Esophagus (tissue), 2 donors: ENCODE data around the gene TBC1D22B. TPM values are rescaled to one million over a fixed set of nuclear protein-coding genes. Genes with fewer than 3 reads are reported as not detected.

Experiments
- H3K27ac ChIP-seq, 2 donors: one replicate each; pipeline ENCODE4 v1.5.1; 2013; ENCODE audit warnings: low read depth in 2 of 2, mild to moderate bottlenecking in 2 of 2, inconsistent platforms in 1 of 2, low read length in 1 of 2, moderate library complexity in 1 of 2
- H3K27me3 ChIP-seq, 2 donors: one replicate each; pipeline ENCODE4 v1.6.1; 2013; ENCODE audit warnings: low read length in 2 of 2, control low read depth in 1 of 2, mild to moderate bottlenecking in 1 of 2; ENCODE audit not compliant: insufficient read depth in 2 of 2, control insufficient read depth in 1 of 2
- H3K36me3 ChIP-seq, 2 donors: one replicate each; pipeline ENCODE4 v1.6.1; 2013; ENCODE audit warnings: low read length in 1 of 2; ENCODE audit not compliant: control insufficient read depth in 2 of 2, insufficient read depth in 2 of 2
- H3K4me1 ChIP-seq, 2 donors: one replicate each; pipeline ENCODE4 v1.6.1; 2013; ENCODE audit warnings: low read length in 1 of 2; ENCODE audit not compliant: control insufficient read depth in 2 of 2, insufficient read depth in 2 of 2
- H3K4me3 ChIP-seq, 2 donors: one replicate each; pipeline ENCODE4 v1.5.1; 2013; ENCODE audit warnings: low read length in 2 of 2, mild to moderate bottlenecking in 2 of 2, low read depth in 1 of 2, moderate library complexity in 1 of 2
- H3K9me3 ChIP-seq, 2 donors: one replicate each; pipeline ENCODE4 v1.6.1; 2013; ENCODE audit warnings: mild to moderate bottlenecking in 2 of 2, low read depth in 1 of 2, low read length in 1 of 2, moderate library complexity in 1 of 2; ENCODE audit not compliant: control insufficient read depth in 2 of 2, insufficient read depth in 1 of 2
- WGBS, 2 donors: extraction: QIAGEN DNeasy Blood & Tissue Kit; methylation state at CpG; one replicate each; pipeline ENCODE4 v1.1.7; 2013; 5-methylcytosine and 5-hydroxymethylcytosine counted together
- polyA plus RNA-seq, 2 donors: library from polyadenylated mRNA; stranded (reverse); fragments of 200-250 nt; gene quantifications; one replicate each; pipeline ENCODE4 v1.2.3, GENCODE V29; 2013
- donor health status: healthy with polysubstance abuse.
- donor health status: Bipolar disorder and iron deficiency.

TBC1D22B gene
- polyA plus RNA-seq, 2 donors, result 6.9 to 9.1 TPM

DNA sequence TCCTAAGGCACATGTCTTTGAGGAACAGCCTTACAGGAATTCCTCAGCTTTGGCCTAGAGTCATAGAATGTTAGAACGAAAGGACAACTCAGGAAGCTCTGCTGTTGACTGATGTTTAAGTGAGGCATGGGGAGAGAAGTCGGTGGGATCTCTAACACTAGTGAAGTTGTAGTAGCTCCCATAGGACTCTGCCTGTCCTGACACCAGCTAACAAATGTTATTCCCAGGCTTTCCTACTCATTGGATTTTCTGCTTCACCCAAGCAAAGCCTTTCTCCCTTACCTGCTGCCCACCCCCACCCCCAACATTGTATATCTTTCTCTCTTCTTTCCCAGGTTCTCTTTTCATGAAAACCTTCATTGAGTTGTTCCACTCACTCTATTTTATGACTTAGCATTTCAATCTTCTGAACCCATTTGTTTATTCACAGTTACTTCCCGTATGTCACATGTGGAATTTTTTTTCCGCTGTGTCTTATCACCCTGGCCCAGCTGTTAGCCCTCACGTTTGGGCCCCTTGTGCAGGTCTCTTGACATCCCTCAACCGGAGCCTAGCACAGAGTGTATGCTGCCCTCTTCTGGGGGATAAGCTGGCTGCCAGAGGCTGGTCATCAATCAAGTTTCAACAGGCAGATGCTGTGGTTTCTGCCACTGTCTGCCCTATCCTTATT is 57.0 kb downstream of the TBC1D22B start:
- Histone ChIP-seq H3K9me3 (no peaks in the 10 kb centered on the region), H3K36me3 (peaks cover 4 to 40% of the 10 kb centered on the region in 2 donors), H3K4me3 (no peak overlapping the region), H3K4me1 (peaks cover 0 to 4% of the 10 kb centered on the region in 2 donors), H3K27me3 (no peaks in the 10 kb centered on the region), H3K27ac (no peak overlapping the region)
- WGBS, 2 donors, result 61 to 66% methylated on average over 6 of the region's 6 CpGs

DNA sequence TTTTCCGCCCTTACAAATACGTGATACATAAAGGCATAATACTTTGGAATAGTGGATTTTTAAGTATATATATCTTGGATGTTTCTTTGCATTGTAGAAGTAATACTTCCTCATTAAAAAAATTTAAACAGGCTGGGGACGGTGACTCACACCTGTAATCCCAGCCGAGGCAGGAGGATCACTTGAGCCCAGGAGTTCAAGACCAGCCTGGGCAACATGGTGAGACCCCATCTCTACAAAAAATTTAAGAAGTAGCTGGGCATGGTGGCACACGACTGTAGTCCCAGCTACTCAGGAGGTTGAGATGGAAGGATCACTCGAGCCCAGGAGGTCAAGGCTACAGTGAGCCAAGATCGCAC is 57.6 kb downstream of the TBC1D22B start:
- H3K27me3 ChIP-seq, result no peaks in the 10 kb centered on the region
- H3K4me3 ChIP-seq, result no peak overlapping the region
- H3K27ac ChIP-seq, result no peak overlapping the region
- H3K36me3 ChIP-seq, result peaks cover 4 to 40% of the 10 kb centered on the region in 2 donors
- no peaks in the 10 kb centered on the region for H3K9me3 ChIP-seq
- peaks cover 0 to 4% of the 10 kb centered on the region in 2 donors for H3K4me1 ChIP-seq
- WGBS, 2 donors, result 78 to 85% methylated on average over 7 of the region's 7 CpGs

DNA sequence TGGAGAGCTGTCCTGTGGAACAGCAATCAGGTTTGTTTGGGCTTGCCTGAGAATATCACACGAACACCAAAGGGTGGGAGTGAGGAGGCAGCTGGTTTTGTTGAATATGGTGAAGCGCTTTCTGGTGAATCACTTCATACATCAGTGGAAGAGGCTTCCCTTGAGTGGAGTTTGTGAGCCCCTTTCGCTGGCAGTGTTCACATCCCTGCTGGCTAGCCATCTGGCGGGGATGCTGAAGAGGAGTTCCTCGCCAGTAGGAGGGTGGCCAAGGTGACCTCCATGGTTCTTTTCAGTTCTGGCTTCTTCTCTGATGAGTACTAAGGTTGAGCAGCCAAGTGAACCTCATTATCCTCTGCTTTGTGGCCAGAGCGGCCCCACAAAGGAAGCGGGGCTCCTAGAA is 58.5 kb downstream of the TBC1D22B start:
- Histone ChIP-seq H3K4me1 (peaks cover 0 to 8% of the 10 kb centered on the region in 2 donors), H3K27ac (no peak overlapping the region), H3K36me3 (peaks cover 4 to 40% of the 10 kb centered on the region in 2 donors), H3K27me3 (no peaks in the 10 kb centered on the region), H3K9me3 (no peaks in the 10 kb centered on the region), H3K4me3 (no peak overlapping the region)
- 94 to 98% methylated on average over 7 of the region's 7 CpGs for WGBS, 2 donors

DNA sequence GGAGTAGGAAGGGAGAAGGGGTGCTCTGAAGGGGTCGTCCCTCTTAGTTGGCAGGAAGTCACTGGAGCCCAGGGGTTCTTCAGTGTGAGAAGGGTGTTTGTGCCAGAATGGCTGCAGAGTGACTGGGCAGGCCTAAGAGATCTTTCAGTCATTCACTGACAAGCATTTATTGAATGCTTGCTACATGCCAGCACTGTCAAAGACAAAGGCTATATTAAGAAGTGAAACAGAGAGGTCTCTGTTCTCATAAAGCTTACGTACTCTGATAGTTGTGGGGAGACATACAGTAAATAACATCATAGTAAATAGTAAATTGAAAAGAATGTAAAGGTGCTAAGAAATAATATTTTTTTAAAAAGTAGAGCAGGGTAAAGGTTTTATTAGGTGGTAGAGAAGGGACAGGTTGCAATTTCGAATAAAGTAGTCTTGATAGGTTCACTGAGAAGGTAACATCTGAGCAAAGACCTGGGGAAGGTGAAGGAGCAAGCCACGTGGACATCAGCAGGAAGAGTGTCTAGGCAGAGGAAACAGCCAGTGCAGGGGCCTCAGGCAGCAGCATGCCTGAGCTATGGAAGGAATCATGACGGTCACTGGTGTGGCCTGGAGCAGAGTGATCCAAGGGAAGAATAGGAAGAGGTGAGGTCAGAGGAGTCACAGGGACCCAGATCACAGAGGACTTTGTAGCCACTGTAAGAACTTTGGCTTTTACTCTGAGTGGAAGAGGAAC is 59.9 kb downstream of the TBC1D22B start:
- Histone ChIP-seq H3K4me3 (no peak overlapping the region), H3K36me3 (peaks cover 4 to 40% of the 10 kb centered on the region in 2 donors), H3K9me3 (no peaks in the 10 kb centered on the region), H3K27ac (peak overlapping the region in 1 of 2 donors; percentile 25), H3K4me1 (peaks cover 0 to 8% of the 10 kb centered on the region in 2 donors), H3K27me3 (no peaks in the 10 kb centered on the region)
- 90 to 92% methylated on average over 5 of the region's 5 CpGs for WGBS, 2 donors

DNA sequence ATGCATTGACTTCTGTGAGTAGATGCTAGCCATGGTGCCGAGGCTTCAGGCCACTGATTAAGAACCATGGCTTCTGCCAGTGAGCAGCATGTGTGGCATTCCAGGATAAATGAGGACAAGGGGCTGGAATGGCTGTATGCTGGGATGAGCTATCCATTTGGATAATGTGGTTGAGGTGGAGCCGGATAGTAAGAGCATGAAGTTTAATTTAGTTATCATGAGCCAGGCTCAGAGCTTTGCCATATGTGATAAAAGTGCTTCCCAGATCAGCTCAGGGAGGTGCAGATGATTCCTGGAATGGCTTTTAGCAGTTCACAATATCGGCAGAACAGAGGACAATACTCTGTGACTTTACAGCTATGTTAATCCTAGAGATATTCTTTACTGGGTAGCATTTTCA is 61.6 kb downstream of the TBC1D22B start:
- Histone ChIP-seq H3K27me3 (no peaks in the 10 kb centered on the region), H3K9me3 (no peaks in the 10 kb centered on the region), H3K36me3 (peaks cover 2 to 29% of the 10 kb centered on the region in 2 donors), H3K27ac (peak overlapping the region; percentile 17 to 58), H3K4me1 (peaks cover 0 to 8% of the 10 kb centered on the region in 2 donors), H3K4me3 (no peak overlapping the region)
- WGBS, 2 donors, result 76 to 80% methylated on average over 3 of the region's 3 CpGs

DNA sequence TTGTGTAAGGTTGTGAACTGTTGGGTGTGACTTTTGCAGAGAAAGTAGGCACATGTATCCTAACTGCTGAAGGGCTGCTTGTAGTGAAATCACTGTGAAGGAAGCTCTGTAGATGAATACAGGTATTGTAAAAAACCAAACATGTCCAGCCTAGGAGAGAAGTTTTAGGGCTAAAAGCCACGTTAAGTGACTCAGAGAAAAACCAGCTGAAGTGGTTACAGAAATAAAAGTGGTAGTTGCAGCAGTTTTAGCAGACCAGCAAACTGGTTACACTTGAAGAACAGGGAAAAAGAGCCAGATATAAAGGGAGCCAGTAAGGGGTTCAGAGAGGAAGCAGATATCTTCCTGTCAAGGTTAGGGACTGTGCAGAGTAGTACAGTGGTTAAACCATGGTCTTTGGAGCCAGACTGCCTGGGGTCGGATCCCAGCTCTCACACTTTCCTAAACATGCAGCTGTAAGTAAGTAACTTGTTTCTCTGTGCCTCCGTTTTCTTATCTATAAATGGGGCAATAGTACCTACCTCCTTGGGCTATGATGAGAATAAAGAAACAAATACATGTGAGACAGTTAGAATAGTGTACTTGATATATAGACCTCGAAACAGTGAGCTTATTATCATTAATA is 62.4 kb downstream of the TBC1D22B start:
- peaks cover 0 to 8% of the 10 kb centered on the region in 2 donors for H3K4me1 ChIP-seq
- no peak overlapping the region for H3K4me3 ChIP-seq
- no peaks in the 10 kb centered on the region for H3K27me3 ChIP-seq
- 77 to 80% methylated on average over 4 of the region's 4 CpGs for WGBS, 2 donors
- H3K27ac ChIP-seq, result peak overlapping the region; percentile 22 to 65
- H3K9me3 ChIP-seq, result no peaks in the 10 kb centered on the region
- peaks cover 0 to 25% of the 10 kb centered on the region in 2 donors for H3K36me3 ChIP-seq

DNA sequence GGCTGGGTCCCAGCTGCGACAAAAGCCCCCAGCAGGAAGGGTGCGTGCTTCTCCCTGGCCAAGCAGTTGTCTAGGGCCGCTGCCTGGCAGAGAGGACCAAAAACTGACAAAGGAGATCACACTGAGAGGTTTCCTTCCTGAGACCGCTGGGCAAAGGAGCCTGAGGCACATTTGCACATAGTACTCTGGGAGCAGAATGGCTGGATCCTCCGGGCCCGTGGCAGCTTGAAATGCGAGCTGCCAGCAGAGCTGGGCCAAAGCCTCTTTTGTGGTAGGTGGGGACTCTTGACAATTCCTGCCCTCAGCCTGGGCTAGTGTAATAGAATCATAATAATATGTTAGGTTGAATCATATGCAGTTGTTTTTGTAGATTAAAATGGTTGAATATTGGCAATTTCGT is 63.1 kb downstream of the TBC1D22B start:
- 74 to 79% methylated on average over 8 of the region's 8 CpGs for WGBS, 2 donors
- Histone ChIP-seq H3K27me3 (no peaks in the 10 kb centered on the region), H3K9me3 (no peaks in the 10 kb centered on the region), H3K27ac (peak overlapping the region; percentile 66 to 87), H3K4me3 (no peak overlapping the region), H3K36me3 (peaks cover 0 to 25% of the 10 kb centered on the region in 2 donors), H3K4me1 (peaks cover 0 to 8% of the 10 kb centered on the region in 2 donors)

DNA sequence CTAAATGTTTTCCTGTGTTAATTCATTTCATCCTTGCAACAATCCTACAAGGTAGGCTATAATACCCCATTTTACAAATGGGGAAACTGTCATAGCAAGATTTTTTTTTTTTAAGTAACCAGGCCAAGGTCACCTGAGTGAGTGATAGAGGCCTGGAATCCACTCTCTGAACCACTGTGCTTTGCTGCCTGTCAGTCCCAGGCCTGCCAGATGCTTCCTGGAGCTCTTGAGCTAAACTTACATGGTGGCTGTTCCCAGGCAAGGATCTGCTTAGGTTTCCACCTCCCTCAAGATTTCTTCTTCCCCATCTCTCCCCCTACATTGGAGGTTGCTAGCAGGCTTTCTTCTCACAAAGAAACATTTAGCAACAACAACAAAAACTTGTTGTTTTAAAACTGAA is 63.5 kb downstream of the TBC1D22B start:
- no peaks in the 10 kb centered on the region for H3K9me3 ChIP-seq
- H3K36me3 ChIP-seq, result peaks cover 0 to 23% of the 10 kb centered on the region in 2 donors
- no peaks in the 10 kb centered on the region for H3K27me3 ChIP-seq
- peaks cover 0 to 8% of the 10 kb centered on the region in 2 donors for H3K4me1 ChIP-seq
- H3K27ac ChIP-seq, result peak overlapping the region; percentile 55 to 78
- H3K4me3 ChIP-seq, result no peak overlapping the region

DNA sequence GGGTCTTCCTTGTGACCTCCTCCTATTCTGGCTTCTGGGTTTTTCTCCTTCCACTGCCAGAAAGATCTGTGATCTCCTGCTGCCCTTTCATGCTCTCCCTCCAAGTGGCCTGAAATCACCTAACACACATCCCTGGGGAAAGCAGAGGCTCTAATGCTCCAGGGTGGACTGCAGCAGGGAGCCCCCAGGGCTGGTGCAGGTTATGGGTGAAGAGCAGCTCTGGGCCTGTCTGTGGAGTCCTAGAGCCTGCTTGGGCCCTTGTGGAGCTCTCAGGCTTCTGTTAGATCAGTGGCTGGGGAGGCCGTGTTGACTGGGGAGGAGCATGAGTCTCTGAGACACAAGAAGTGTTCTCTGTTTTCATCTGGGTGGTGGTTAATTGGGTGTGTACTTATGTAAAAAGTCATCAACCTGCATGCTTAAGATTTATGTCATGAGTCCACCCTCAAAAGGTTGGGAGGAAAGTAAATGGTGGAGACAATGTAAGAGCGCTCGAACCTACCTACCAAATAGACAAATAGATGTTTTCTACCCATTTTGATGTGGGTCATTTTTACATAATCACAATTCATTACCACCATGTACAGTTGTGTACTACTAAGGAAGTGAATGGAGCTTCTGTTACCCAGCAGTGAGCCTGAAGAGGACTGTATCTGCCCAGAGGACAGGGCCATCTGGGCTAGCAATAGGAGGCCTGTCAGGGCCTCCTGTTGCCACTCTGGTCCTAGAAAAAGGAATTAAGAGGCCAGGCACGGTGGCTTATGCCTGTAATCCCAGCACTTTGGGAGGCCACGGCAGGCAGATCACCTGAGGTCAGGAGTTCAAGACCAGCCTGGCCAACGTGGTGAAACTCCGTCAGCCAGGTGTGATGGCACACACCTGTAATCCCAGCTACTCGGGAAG is 64.2 kb downstream of the TBC1D22B start:
- Histone ChIP-seq H3K9me3 (no peaks in the 10 kb centered on the region), H3K36me3 (peaks cover 0 to 18% of the 10 kb centered on the region in 2 donors), H3K4me1 (peaks cover 0 to 8% of the 10 kb centered on the region in 2 donors), H3K27ac (peak overlapping the region; percentile 55 to 93), H3K4me3 (no peak overlapping the region), H3K27me3 (no peaks in the 10 kb centered on the region)
- WGBS, 2 donors, result 81 to 82% methylated on average over 8 of the region's 8 CpGs
